SU-DHL-6 (cell line): ENCODE results near the gene PTCD1.

Experiments
- H2AFZ ChIP-seq: fragments of 200-600 bp; sonication (generic); 2 replicates; pipeline ENCODE4 v1.6.1; 2014; ENCODE audit warnings: low read depth, mild to moderate bottlenecking, moderate library complexity, mixed read lengths, antibody characterized with exemption, low read length; ENCODE audit not compliant: severe bottlenecking
- H3F3A ChIP-seq: fragments of 200-600 bp; shearing (Covaris generic); 2 replicates; pipeline ENCODE4 v1.6.0; 2016; ENCODE audit warnings: antibody characterized with exemption, mild to moderate bottlenecking; ENCODE audit not compliant: insufficient read depth
- H3K27ac ChIP-seq: fragments of 200-600 bp; sonication (generic); 2 replicates; pipeline ENCODE4 v1.5.1; 2016; ENCODE audit warnings: low read depth, mild to moderate bottlenecking, low read length, moderate library complexity, mixed read lengths
- H3K27me3 ChIP-seq: fragments of 200-600 bp; sonication (generic), shearing (Covaris generic); 2 replicates; pipeline ENCODE4 v1.6.0; 2014; ENCODE audit warnings: mild to moderate bottlenecking, low read length
- H3K36me3 ChIP-seq: fragments of 200-600 bp; sonication (generic); 2 replicates; pipeline ENCODE4 v1.6.1; 2014; ENCODE audit warnings: mild to moderate bottlenecking, low read length, mixed read lengths
- H3K4me2 ChIP-seq: fragments of 300-600, 200-600 bp; shearing (Covaris generic), sonication (generic); 2 replicates; pipeline ENCODE4 v1.6.0; 2014; ENCODE audit warnings: low read length, low read depth, mild to moderate bottlenecking; ENCODE audit not compliant: poor library complexity, severe bottlenecking
- H3K4me3 ChIP-seq: fragments of 200-600 bp; sonication (generic); 2 replicates; pipeline ENCODE4 v1.5.1; 2014; ENCODE audit warnings: antibody characterized with exemption, low read length, mild to moderate bottlenecking, mixed read lengths; ENCODE audit not compliant: insufficient read depth, poor library complexity, severe bottlenecking
- H3K79me2 ChIP-seq: fragments of 200-600 bp; sonication (generic); 2 replicates; pipeline ENCODE4 v1.6.1; 2014; ENCODE audit warnings: mild to moderate bottlenecking, low read length, moderate library complexity; ENCODE audit not compliant: insufficient read depth
- H3K9ac ChIP-seq: fragments of 200-600 bp; sonication (generic); 2 replicates; pipeline ENCODE4 v1.7.0; 2014; ENCODE audit warnings: mild to moderate bottlenecking, low read length
- H3K9me2 ChIP-seq: fragments of 200-600 bp; sonication (generic); replicated peaks from 2 replicates; pipeline ENCODE4 v1.6.1; 2014; ENCODE audit warnings: low read length; ENCODE audit not compliant: insufficient read depth
- H3K9me3 ChIP-seq: fragments of 200-600 bp; sonication (generic); 2 replicates; pipeline ENCODE4 v1.6.1; 2014; ENCODE audit warnings: low read length, mixed read lengths; ENCODE audit not compliant: insufficient read depth
- H4K20me1 ChIP-seq: fragments of 200-600 bp; sonication (generic); 2 replicates; pipeline ENCODE4 v1.6.1; 2014; ENCODE audit warnings: low read depth, mild to moderate bottlenecking, antibody characterized with exemption, low read length, moderate library complexity, mixed read lengths
- CTCF ChIP-seq: fragments of 200-600 bp; sonication (generic); IDR thresholded peaks from one replicate; pipeline ENCODE4 v1.5.1; 2017; ENCODE audit warnings: antibody characterized with exemption, mild to moderate bottlenecking, low read length, moderate library complexity; ENCODE audit not compliant: insufficient read depth, poor library complexity, severe bottlenecking
- EZH2phosphoT487 ChIP-seq: fragments of 200-600 bp; sonication (generic), shearing (Covaris generic); conservative IDR thresholded peaks from 2 replicates; pipeline ENCODE4 v1.6.1; 2018; ENCODE audit warnings: mild to moderate bottlenecking, antibody characterized with exemption, low read length, moderate library complexity, mixed read lengths

PTCD1 gene

GRCh38 chr7:99399597-99399996 is 39.0 kb downstream of the PTCD1 start:
- H3K27me3 ChIP-seq = no peaks in the 10 kb centered on the region
- no peak overlapping the region for H3K4me2 ChIP-seq
- no peak overlapping the region for H3K27ac ChIP-seq
- H3K36me3 ChIP-seq = peaks cover 3% of the 10 kb centered on the region; the same call in 1 of the 2 replicates
- no peaks in the 10 kb centered on the region for H3K9me2 ChIP-seq
- no peak overlapping the region for H3K9ac ChIP-seq
- no peaks in the 10 kb centered on the region for H3K9me3 ChIP-seq
- no peaks in the 10 kb centered on the region; the same call in 1 of the 2 replicates for H4K20me1 ChIP-seq
- H3K4me3 ChIP-seq = no peak overlapping the region
- TF ChIP-seq EZH2phosphoT487 (no peak), CTCF (no peak)
- no peak overlapping the region for H2AFZ ChIP-seq
- peaks cover 32% of the 10 kb centered on the region for H3F3A ChIP-seq
- peaks cover 6% of the 10 kb centered on the region for H3K79me2 ChIP-seq

- Histone ChIP-seq H4K20me1 (no peaks in the 10 kb centered on the region; the same call in 1 of the 2 replicates), H3K79me2 (no peaks in the 10 kb centered on the region; the same call in 1 of the 2 replicates), H3K4me2 (no peak overlapping the region), H3K9me3 (no peaks in the 10 kb centered on the region), H3F3A (peaks cover 36% of the 10 kb centered on the region), H2AFZ (no peak overlapping the region), H3K27me3 (no peaks in the 10 kb centered on the region), H3K27ac (no peak overlapping the region), H3K9ac (no peak overlapping the region), H3K9me2 (no peaks in the 10 kb centered on the region), H3K36me3 (peaks cover 3% of the 10 kb centered on the region; the same call in 1 of the 2 replicates), H3K4me3 (no peak overlapping the region)
- TF ChIP-seq EZH2phosphoT487 = no peak
These were observed 39.6 kb downstream of the PTCD1 start for GRCh38 chr7:99398891-99399445.

GRCh38 chr7:99397297-99397983 is 41.2 kb downstream of the PTCD1 start:
- Histone ChIP-seq H3K27me3 (no peaks in the 10 kb centered on the region), H3K4me2 (no peak overlapping the region), H4K20me1 (no peaks in the 10 kb centered on the region; the same call in 1 of the 2 replicates), H3K4me3 (no peak overlapping the region), H3K9ac (no peak overlapping the region), H3F3A (peaks cover 36% of the 10 kb centered on the region), H2AFZ (no peak overlapping the region), H3K36me3 (no peaks in the 10 kb centered on the region), H3K9me3 (no peaks in the 10 kb centered on the region), H3K27ac (no peak overlapping the region), H3K9me2 (no peaks in the 10 kb centered on the region), H3K79me2 (no peaks in the 10 kb centered on the region)
- no peak for TF ChIP-seq CTCF
- no peak for TF ChIP-seq EZH2phosphoT487
